Ovary (tissue), 1 donor: Measurements from ENCODE around the gene FGD4.

Experiments used
- EP300 ChIP-seq: sonication (generic); formaldehyde crosslinking; IDR thresholded peaks from one replicate; pipeline ENCODE4 v1.6.1; 2017; ENCODE audit warnings: antibody characterized with exemption
- POLR2A ChIP-seq: fragments of 450-650 bp; IDR thresholded peaks from one replicate; pipeline ENCODE4 v1.6.1; 2017; ENCODE audit warnings: antibody characterized with exemption, mild to moderate bottlenecking, moderate library complexity

DNA sequence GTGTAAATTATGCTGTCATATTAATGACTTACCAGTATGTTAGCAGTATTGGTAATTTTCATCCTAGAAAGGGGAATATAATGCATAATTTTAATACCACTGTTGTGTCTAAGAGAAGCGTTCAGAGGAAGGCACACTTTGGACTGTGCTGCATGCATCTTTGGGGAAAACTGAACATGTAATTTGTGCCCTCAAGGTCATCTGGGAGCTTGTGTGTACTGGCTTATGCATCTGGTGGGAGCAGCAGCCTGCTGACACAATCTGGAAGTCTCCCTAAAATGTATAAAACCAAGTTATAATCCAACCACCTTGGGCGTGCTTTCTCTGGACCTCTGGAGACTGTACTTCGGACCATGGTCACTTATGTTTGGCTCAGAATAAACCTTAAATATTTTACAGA lies 14.1 kb downstream of the FGD4 start:
- no peak for TF ChIP-seq POLR2A
- no peak for TF ChIP-seq EP300
